ENCODE data around the gene KATNAL1. TPM values are rescaled to one million over a fixed set of nuclear protein-coding genes. Genes with fewer than 3 reads are reported as not detected.

Gene KATNAL1
- total RNA-seq, 2 experiments from 2014 or later, result 10.6 to 12.3 TPM

DNA sequence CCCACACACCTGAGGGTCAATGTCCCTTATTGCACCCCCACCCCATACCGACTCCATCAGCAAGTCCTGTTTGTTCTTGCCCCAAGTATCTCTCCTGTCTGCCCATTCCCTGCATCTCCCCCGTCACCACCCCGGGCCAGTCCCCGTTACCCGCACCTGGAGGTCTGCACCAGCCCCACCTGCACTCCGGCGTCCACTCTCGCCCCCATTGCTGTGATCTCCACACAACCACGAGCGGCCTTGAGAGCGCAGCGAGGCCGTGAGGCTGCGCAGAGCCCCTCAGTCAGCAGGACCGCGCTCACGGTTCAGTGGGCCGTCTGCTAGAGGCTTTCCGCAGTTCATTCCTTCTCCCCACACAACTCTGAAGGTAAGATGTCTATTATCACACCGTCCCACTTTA is 152.8 kb downstream of the KATNAL1 start:
- POLR2A ChIA-PET, result no interaction called here
- CTCF ChIA-PET, result interaction anchor here (1.2 kb wide), 1 partner anchor 22 kb away, joined by 4 read pairs; no protein-coding TSS in a partner anchor

DNA sequence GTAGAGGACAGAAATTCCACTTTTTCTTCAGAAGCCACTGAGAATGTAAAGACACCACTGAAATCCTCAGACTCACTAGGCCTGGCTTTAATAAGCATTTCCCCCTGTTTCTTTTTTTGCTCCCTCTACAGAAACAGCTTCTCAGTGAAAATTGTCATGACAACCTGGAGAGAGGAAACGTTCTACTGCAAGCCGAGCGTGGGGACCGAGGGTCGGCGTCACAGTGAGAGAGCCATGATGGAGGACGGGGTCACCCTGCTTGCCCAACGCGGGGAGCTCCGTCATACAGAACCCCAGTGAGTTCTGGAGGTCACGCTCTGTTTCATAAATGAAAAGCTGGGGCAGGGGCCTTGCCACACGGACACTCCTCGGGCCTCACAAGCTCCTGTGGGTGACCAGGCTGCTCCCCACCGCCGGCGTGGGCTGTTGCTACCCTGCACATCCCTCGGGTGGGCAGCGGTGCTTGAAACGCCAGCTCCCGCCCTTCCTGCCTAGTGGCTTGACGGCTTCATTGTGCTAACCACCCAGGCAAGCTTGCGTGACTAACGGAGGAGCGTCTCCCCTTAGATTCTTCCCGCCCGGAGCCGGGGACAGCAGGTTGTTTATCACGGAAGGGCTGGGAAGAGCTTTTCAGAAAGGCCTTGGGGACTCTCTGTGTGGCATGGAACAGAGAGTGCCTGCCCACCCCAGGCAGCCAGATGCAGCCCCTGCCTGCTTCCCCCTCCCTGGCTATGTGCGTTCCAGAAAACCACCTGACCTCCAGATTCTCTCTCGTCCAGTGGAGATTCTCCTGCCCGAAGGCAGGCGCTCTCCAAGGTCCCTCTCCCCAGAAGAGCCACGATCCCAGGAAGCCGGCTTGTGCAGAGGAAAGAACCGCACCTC is 153.6 kb downstream of the KATNAL1 start:
- POLR2A ChIA-PET, result no interaction called here
- CTCF ChIA-PET, result interaction anchor here (1.1 kb wide), 1 partner anchor 21 kb away, joined by 4 read pairs; no protein-coding TSS in a partner anchor

Other genes starting within 250 kb of the KATNAL1 start
- not detected for gene UBE2L5, start 114.9 kb upstream of the KATNAL1 start, total RNA-seq
- gene HMGB1, start 158.4 kb upstream of the KATNAL1 start, total RNA-seq, result 100 to 1,000 TPM; 743 to 745 TPM